HG02763 (cell line): ENCODE results near the gene CSF2.

Source experiments
- ATAC-seq: cut with Tn5 transposase; IDR thresholded peaks from one replicate; pipeline ENCODE4 v1.9.1; 2021; ENCODE audit warnings: mild to moderate bottlenecking, moderate library complexity; ENCODE audit not compliant: unreplicated experiment

CSF2 gene

GRCh38 chr5:132054697-132055440, 18.7 kb upstream of the CSF2 start:
- no peak for ATAC-seq

GRCh38 chr5:132055441-132055807, 18.2 kb upstream of the CSF2 start:
- ATAC-seq, result no peak

GRCh38 chr5:132055808-132056609, 17.6 kb upstream of the CSF2 start:
- ATAC-seq, result no peak

- no peak for ATAC-seq
Observed at GRCh38 chr5:132056610-132057497, 16.7 kb upstream of the CSF2 start.

- no peak for ATAC-seq
Observed at GRCh38 chr5:132057498-132058255, 15.9 kb upstream of the CSF2 start.

- ATAC-seq, result no peak
Observed at GRCh38 chr5:132058646-132059042, 14.9 kb upstream of the CSF2 start.

- ATAC-seq, result no peak
Observed at GRCh38 chr5:132059043-132059695, 14.4 kb upstream of the CSF2 start.

- no peak for ATAC-seq
Observed at GRCh38 chr5:132059696-132060500, 13.7 kb upstream of the CSF2 start.

GRCh38 chr5:132060501-132061161, 13.0 kb upstream of the CSF2 start, which contains the start of gene IL3:
IL3 (plus strand) TSS chr5:132060655; CDS start chr5:132060707, 52 bp downstream.
- ATAC-seq, result no peak

GRCh38 chr5:132063090-132063911, 10.3 kb upstream of the CSF2 start:
- ATAC-seq, result peak; percentile 55

- no peak for ATAC-seq
Observed at GRCh38 chr5:132064140-132064539, 9.4 kb upstream of the CSF2 start.

GRCh38 chr5:132064738-132065331, 8.8 kb upstream of the CSF2 start:
- ATAC-seq, result peak; percentile 58

- ATAC-seq, result no peak
Observed at GRCh38 chr5:132065351-132065937, 8.1 kb upstream of the CSF2 start.

GRCh38 chr5:132065951-132066701, 7.5 kb upstream of the CSF2 start:
- ATAC-seq, result no peak

- ATAC-seq, result no peak
Observed at GRCh38 chr5:132066871-132067270, 6.7 kb upstream of the CSF2 start.

GRCh38 chr5:132067451-132067850, 6.1 kb upstream of the CSF2 start:
- no peak for ATAC-seq
